A673 (cell line): Measurements from ENCODE around the gene FSTL1.

Experiments used
- EZH2 ChIP-seq: fragments of 200-600 bp; sonication (generic); IDR thresholded peaks from 2 replicates; pipeline ENCODE4 v1.6.1; 2017; ENCODE audit warnings: borderline replicate concordance, low read depth, mild to moderate bottlenecking, mixed read lengths, antibody characterized with exemption, low read length; ENCODE audit not compliant: poor library complexity, severe bottlenecking
- TF ChIP-seq, protein P1 (sequence below): fragments of 300-800, 200-600 bp; sonication (generic); conservative IDR thresholded peaks from 2 replicates; pipeline ENCODE4 v1.5.1; 2017; ENCODE audit warnings: low read depth, mild to moderate bottlenecking, antibody characterized with exemption, low read length, moderate library complexity, mixed read lengths

DNA sequence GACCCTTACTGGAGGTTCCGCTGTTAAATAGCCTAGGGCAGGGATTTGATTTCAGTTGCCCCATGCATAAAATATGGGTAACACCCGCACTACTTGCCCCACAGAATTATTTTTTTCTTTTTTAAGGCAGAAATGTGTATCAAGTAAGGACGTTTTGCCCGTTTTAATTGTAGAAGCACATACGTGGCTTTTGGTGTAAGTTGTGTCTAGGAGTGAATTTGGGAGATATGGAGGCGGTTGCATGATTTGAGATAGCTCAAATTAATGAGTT lies 101.0 kb downstream of the FSTL1 start:
- TF ChIP-seq, protein P1, sequence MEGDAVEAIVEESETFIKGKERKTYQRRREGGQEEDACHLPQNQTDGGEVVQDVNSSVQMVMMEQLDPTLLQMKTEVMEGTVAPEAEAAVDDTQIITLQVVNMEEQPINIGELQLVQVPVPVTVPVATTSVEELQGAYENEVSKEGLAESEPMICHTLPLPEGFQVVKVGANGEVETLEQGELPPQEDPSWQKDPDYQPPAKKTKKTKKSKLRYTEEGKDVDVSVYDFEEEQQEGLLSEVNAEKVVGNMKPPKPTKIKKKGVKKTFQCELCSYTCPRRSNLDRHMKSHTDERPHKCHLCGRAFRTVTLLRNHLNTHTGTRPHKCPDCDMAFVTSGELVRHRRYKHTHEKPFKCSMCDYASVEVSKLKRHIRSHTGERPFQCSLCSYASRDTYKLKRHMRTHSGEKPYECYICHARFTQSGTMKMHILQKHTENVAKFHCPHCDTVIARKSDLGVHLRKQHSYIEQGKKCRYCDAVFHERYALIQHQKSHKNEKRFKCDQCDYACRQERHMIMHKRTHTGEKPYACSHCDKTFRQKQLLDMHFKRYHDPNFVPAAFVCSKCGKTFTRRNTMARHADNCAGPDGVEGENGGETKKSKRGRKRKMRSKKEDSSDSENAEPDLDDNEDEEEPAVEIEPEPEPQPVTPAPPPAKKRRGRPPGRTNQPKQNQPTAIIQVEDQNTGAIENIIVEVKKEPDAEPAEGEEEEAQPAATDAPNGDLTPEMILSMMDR = no peak
- TF ChIP-seq EZH2 = no peak
